Measurements from ENCODE around the gene RGS19. TPM values are rescaled to one million over a fixed set of nuclear protein-coding genes. Genes with fewer than 3 reads are reported as not detected.

The RGS19 gene
- total RNA-seq, 1 experiment from 2014 or later: 33.6 TPM

- no peak for DNase-seq (ENCODE audit: low read depth)
Measured at GRCh38 chr20:64035933-64036345, 43.4 kb downstream of the RGS19 start, which contains the start of gene C20orf204. C20orf204 (plus strand) TSS chr20:64036182; CDS start chr20:64036324, 142 bp downstream.

GRCh38 chr20:64035066-64035932 lies 44.0 kb downstream of the RGS19 start:
- DNase-seq (ENCODE audit: low read depth): no peak

- no peak for DNase-seq (ENCODE audit: low read depth)
Measured at GRCh38 chr20:64033981-64034493, 45.3 kb downstream of the RGS19 start.

- DNase-seq (ENCODE audit: low read depth): no peak
Measured at GRCh38 chr20:64032706-64033624, 46.4 kb downstream of the RGS19 start.

- no peak for DNase-seq (ENCODE audit: low read depth)
Measured at GRCh38 chr20:64031822-64032314, 47.5 kb downstream of the RGS19 start.

- DNase-seq (ENCODE audit: low read depth): no peak
Measured at GRCh38 chr20:64030371-64031134, 48.8 kb downstream of the RGS19 start.

GRCh38 chr20:64029293-64030117 lies 49.8 kb downstream of the RGS19 start:
- no peak for DNase-seq (ENCODE audit: low read depth)

GRCh38 chr20:64027981-64028685 lies 51.2 kb downstream of the RGS19 start:
- no peak for DNase-seq (ENCODE audit: low read depth)

- DNase-seq (ENCODE audit: low read depth): no peak
Measured at GRCh38 chr20:64025826-64026412, 53.4 kb downstream of the RGS19 start.

GRCh38 chr20:64025101-64025825 lies 54.1 kb downstream of the RGS19 start:
- no peak for DNase-seq (ENCODE audit: low read depth)

- no peak for DNase-seq (ENCODE audit: low read depth)
Measured at GRCh38 chr20:64024141-64024990, 55.0 kb downstream of the RGS19 start.

GRCh38 chr20:64023361-64024140 lies 55.8 kb downstream of the RGS19 start:
- DNase-seq (ENCODE audit: low read depth): no peak

Other genes starting within 250 kb of the RGS19 start
- 2.5 and 3.1 TPM in 2 replicates for gene ZBTB46, start 248.3 kb downstream of the RGS19 start, total RNA-seq (2014; rRNA removed; shearing (Covaris generic))
- not detected in 2 replicates for gene ABHD16B, start 218.0 kb downstream of the RGS19 start, total RNA-seq (2014; rRNA removed; shearing (Covaris generic))
- 130 and 152 TPM in 2 replicates for gene TPD52L2, start 214.2 kb downstream of the RGS19 start, total RNA-seq (2014; rRNA removed; shearing (Covaris generic))
- gene DNAJC5, start 184.4 kb downstream of the RGS19 start, total RNA-seq (2014; rRNA removed; shearing (Covaris generic)): 37.9 and 68.7 TPM in 2 replicates
- gene UCKL1, start 123.1 kb downstream of the RGS19 start, total RNA-seq (2014; rRNA removed; shearing (Covaris generic)): 23.9 and 32.2 TPM in 2 replicates
- 7.7 and 17.7 TPM in 2 replicates for gene ZNF512B, start 109.6 kb downstream of the RGS19 start, total RNA-seq (2014; rRNA removed; shearing (Covaris generic))
- 0.42 and 1.2 TPM in 2 replicates for gene SAMD10, start 99.9 kb downstream of the RGS19 start, total RNA-seq (2014; rRNA removed; shearing (Covaris generic))
- gene PRPF6, start 98.4 kb downstream of the RGS19 start, total RNA-seq (2014; rRNA removed; shearing (Covaris generic)): 77.2 and 106 TPM in 2 replicates
- 0.02 TPM in 2 replicates for gene C20orf204, start 43.3 kb downstream of the RGS19 start, total RNA-seq (2014; rRNA removed; shearing (Covaris generic))
- gene SOX18, start 29.9 kb downstream of the RGS19 start, total RNA-seq (2014; rRNA removed; shearing (Covaris generic)): not detected in 2 replicates
- gene TCEA2, start 16.3 kb downstream of the RGS19 start, total RNA-seq (2014; rRNA removed; shearing (Covaris generic)): 21.1 and 28.7 TPM in 2 replicates
- gene OPRL1, start 564 bp upstream of the RGS19 start, total RNA-seq (2014; rRNA removed; shearing (Covaris generic)): 0.59 TPM in 1 of 2 replicates, not detected in the other
- not detected in 2 replicates for gene LKAAEAR1, start 4.9 kb upstream of the RGS19 start, total RNA-seq (2014; rRNA removed; shearing (Covaris generic))
- not detected in 2 replicates for gene NPBWR2, start 28.0 kb upstream of the RGS19 start, total RNA-seq (2014; rRNA removed; shearing (Covaris generic))
- gene MYT1, start 84.9 kb upstream of the RGS19 start, total RNA-seq (2014; rRNA removed; shearing (Covaris generic)): not detected in 2 replicates
- 24.2 and 28.6 TPM in 2 replicates for gene PCMTD2, start 176.2 kb upstream of the RGS19 start, total RNA-seq (2014; rRNA removed; shearing (Covaris generic))

Measured in M059J (cell line).